GM12891 (cell line): ENCODE measurements around the gene TPX2.

Experiments used
- DNase-seq: peaks from one replicate; pipeline ENCODE4 v3.0.0; 2011; ENCODE audit warnings: low spot score; ENCODE audit not compliant: insufficient read length
- FAIRE-seq: peaks from 2 replicates; lab custom pipeline; 2011; peaks lifted over from hg19 to GRCh38; lab: Jason Lieb, UNC
- PAX5 ChIP-seq: IDR thresholded peaks from 2 replicates; pipeline ENCODE4 v1.6.1; 2011; ENCODE audit warnings: low read length, moderate library complexity, mild to moderate bottlenecking; ENCODE audit not compliant: insufficient read depth, severe bottlenecking
- POLR2A ChIP-seq: IDR thresholded peaks from 2 replicates; pipeline ENCODE4 v1.6.1; 2011; ENCODE audit warnings: low read depth, low read length, control low read depth
- POLR2AphosphoS5 ChIP-seq: IDR thresholded peaks from 2 replicates; pipeline ENCODE4 v1.6.1; 2011; ENCODE audit warnings: low read depth, low read length, control low read depth
- POU2F2 ChIP-seq: IDR thresholded peaks from 2 replicates; pipeline ENCODE4 v1.6.1; 2011; ENCODE audit warnings: low read depth, mild to moderate bottlenecking, control low read depth, low read length, moderate library complexity
- SPI1 ChIP-seq: IDR thresholded peaks from 2 replicates; pipeline ENCODE4 v1.6.1; 2011; ENCODE audit warnings: low read depth, low read length, control low read depth
- TAF1 ChIP-seq: IDR thresholded peaks from 2 replicates; pipeline ENCODE4 v1.6.1; 2011; ENCODE audit warnings: low read depth, low read length, control low read depth

The TPX2 gene

GRCh38 chr20:31830406-31830981, 91.4 kb downstream of the TPX2 start:
- TF ChIP-seq PAX5 (no peak), SPI1 (no peak), POLR2AphosphoS5 (no peak), POU2F2 (no peak), POLR2A (no peak), TAF1 (no peak)
- no peak for DNase-seq
- no peak for FAIRE-seq

- TF ChIP-seq PAX5 = no peak
- no peak for TF ChIP-seq POLR2AphosphoS5
- no peak for TF ChIP-seq POLR2A
- TF ChIP-seq TAF1 = no peak
- no peak for TF ChIP-seq POU2F2
- no peak for TF ChIP-seq SPI1
- FAIRE-seq = no peak
Observed at GRCh38 chr20:31831211-31831610, 92.1 kb downstream of the TPX2 start.

GRCh38 chr20:31831771-31832306, 92.7 kb downstream of the TPX2 start:
- DNase-seq = no peak
- no peak for FAIRE-seq
- no peak for TF ChIP-seq PAX5
- no peak for TF ChIP-seq SPI1
- TF ChIP-seq POLR2AphosphoS5 = no peak
- no peak for TF ChIP-seq POLR2A
- TF ChIP-seq POU2F2 = no peak
- no peak for TF ChIP-seq TAF1

More at GRCh38 chr20:31831211-31831610, 92.1 kb downstream of the TPX2 start:
- no peak for DNase-seq

- DNase-seq = peak; percentile 79
- TF ChIP-seq SPI1 = no peak
- TF ChIP-seq POU2F2 = no peak
- no peak for TF ChIP-seq POLR2AphosphoS5
- TF ChIP-seq PAX5 = no peak
- no peak for TF ChIP-seq POLR2A
- no peak for TF ChIP-seq TAF1
- FAIRE-seq = peak; percentile 54
Observed at GRCh38 chr20:31833130-31833930, 94.2 kb downstream of the TPX2 start.

GRCh38 chr20:31833931-31834521, 94.9 kb downstream of the TPX2 start:
- no peak for FAIRE-seq
- TF ChIP-seq SPI1 (no peak), POLR2A (no peak), POU2F2 (no peak), POLR2AphosphoS5 (no peak), PAX5 (no peak), TAF1 (no peak)
- no peak for DNase-seq

- no peak for TF ChIP-seq POLR2AphosphoS5
- no peak for TF ChIP-seq TAF1
- TF ChIP-seq POU2F2 = no peak
- no peak for TF ChIP-seq POLR2A
- TF ChIP-seq PAX5 = no peak
- TF ChIP-seq SPI1 = no peak
- FAIRE-seq = no peak
- no peak for DNase-seq
Observed at GRCh38 chr20:31835554-31835953, 96.5 kb downstream of the TPX2 start.

GRCh38 chr20:31835977-31836852, 97.1 kb downstream of the TPX2 start:
- no peak for TF ChIP-seq POLR2AphosphoS5
- TF ChIP-seq POU2F2 = 0 out of 2 replicates have a peak, but pooled peaks have one; percentile 20
- no peak for TF ChIP-seq SPI1
- no peak for TF ChIP-seq PAX5
- no peak for TF ChIP-seq TAF1
- TF ChIP-seq POLR2A = no peak
- peak; percentile 62 for DNase-seq
- peak; percentile 86 for FAIRE-seq
